Chondrocyte (in vitro differentiated cells): ENCODE results near the gene ZNF593OS. TPM values are rescaled to one million over a fixed set of nuclear protein-coding genes. Genes with fewer than 3 reads are reported as not detected.

Source experiments
- DNase-seq: peaks from one replicate; pipeline ENCODE4 v3.0.0; 2021; ENCODE audit warnings: mixed read lengths, low spot score
- H3K27ac Mint-ChIP-seq: one replicate; pipeline ENCODE4 v1.8.0; 2021; ENCODE audit warnings: mild to moderate bottlenecking, moderate library complexity, mixed read lengths; ENCODE audit not compliant: unreplicated experiment
- H3K27me3 Mint-ChIP-seq: 2 replicates; pipeline ENCODE4 v1.8.0; 2021; ENCODE audit warnings: low read depth, mixed read lengths
- H3K36me3 Mint-ChIP-seq: 2 replicates; pipeline ENCODE4 v1.8.0; 2021; ENCODE audit warnings: low read depth, mixed read lengths
- H3K4me1 Mint-ChIP-seq: 2 replicates; pipeline ENCODE4 v1.8.0; 2021; ENCODE audit warnings: low read depth, mild to moderate bottlenecking, mixed read lengths
- H3K4me3 Mint-ChIP-seq: one replicate; pipeline ENCODE4 v1.8.0; 2021; ENCODE audit warnings: mild to moderate bottlenecking, moderate library complexity, mixed read lengths; ENCODE audit not compliant: unreplicated experiment
- H3K9me3 Mint-ChIP-seq: 2 replicates; pipeline ENCODE4 v1.8.0; 2021; ENCODE audit warnings: low read depth, mixed read lengths
- CTCF ChIP-seq: fragments of 200-600 bp; sonication (generic); IDR thresholded peaks from 2 replicates; pipeline ENCODE4 v1.5.0; 2021; ENCODE audit warnings: antibody characterized with exemption, mild to moderate bottlenecking, moderate library complexity
- total RNA-seq: library from RNA; stranded (reverse); gene quantifications from 3 replicates; pipeline ENCODE4 v1.2.1, GENCODE V29; 2021

ZNF593OS gene
- total RNA-seq, 1 donor from 2014 or later = not detected

GRCh38 chr1:26189751-26190275 lies 18.2 kb upstream of the ZNF593OS start:
- H3K36me3 Mint-ChIP-seq = peaks cover 1% of the 10 kb centered on the region
- H3K9me3 Mint-ChIP-seq = no peaks in the 10 kb centered on the region
- H3K4me1 Mint-ChIP-seq = no peaks in the 10 kb centered on the region
- H3K27me3 Mint-ChIP-seq = peaks cover 7% of the 10 kb centered on the region
- no peak for DNase-seq
- no peak overlapping the region for H3K27ac Mint-ChIP-seq
- no peak overlapping the region for H3K4me3 Mint-ChIP-seq
- TF ChIP-seq CTCF = no peak

- peaks cover 6% of the 10 kb centered on the region for H3K27me3 Mint-ChIP-seq
- no peak overlapping the region for H3K27ac Mint-ChIP-seq
- H3K36me3 Mint-ChIP-seq = peaks cover 1% of the 10 kb centered on the region
- no peaks in the 10 kb centered on the region for H3K9me3 Mint-ChIP-seq
- H3K4me3 Mint-ChIP-seq = no peak overlapping the region
- no peaks in the 10 kb centered on the region for H3K4me1 Mint-ChIP-seq
- no peak for TF ChIP-seq CTCF
- DNase-seq = no peak
Measured at GRCh38 chr1:26189331-26189730, 17.7 kb upstream of the ZNF593OS start.

GRCh38 chr1:26188477-26188876 lies 16.8 kb upstream of the ZNF593OS start:
- peaks cover 1% of the 10 kb centered on the region for H3K36me3 Mint-ChIP-seq
- H3K9me3 Mint-ChIP-seq = no peaks in the 10 kb centered on the region
- no peak for TF ChIP-seq CTCF
- H3K27me3 Mint-ChIP-seq = peaks cover 2% of the 10 kb centered on the region
- H3K27ac Mint-ChIP-seq = no peak overlapping the region
- H3K4me3 Mint-ChIP-seq = no peak overlapping the region
- no peak for DNase-seq
- no peaks in the 10 kb centered on the region for H3K4me1 Mint-ChIP-seq

- H3K27ac Mint-ChIP-seq = no peak overlapping the region
Measured at GRCh38 chr1:26187882-26188281, 16.2 kb upstream of the ZNF593OS start.

GRCh38 chr1:26184883-26185282 lies 13.3 kb upstream of the ZNF593OS start:
- Mint-ChIP-seq H3K4me1 (no peaks in the 10 kb centered on the region), H3K9me3 (no peaks in the 10 kb centered on the region), H3K27ac (no peak overlapping the region), H3K27me3 (no peaks in the 10 kb centered on the region), H3K4me3 (no peak overlapping the region), H3K36me3 (peaks cover 1% of the 10 kb centered on the region)
- TF ChIP-seq CTCF = no peak
- DNase-seq = no peak

More at GRCh38 chr1:26187882-26188281, 16.2 kb upstream of the ZNF593OS start:
- peaks cover 2% of the 10 kb centered on the region for H3K27me3 Mint-ChIP-seq
- H3K36me3 Mint-ChIP-seq = peaks cover 1% of the 10 kb centered on the region
- no peak overlapping the region for H3K4me3 Mint-ChIP-seq
- no peak for DNase-seq
- H3K9me3 Mint-ChIP-seq = no peaks in the 10 kb centered on the region
- H3K4me1 Mint-ChIP-seq = no peaks in the 10 kb centered on the region
- no peak for TF ChIP-seq CTCF
